ENCODE measurements around the gene GRID1.

DNA sequence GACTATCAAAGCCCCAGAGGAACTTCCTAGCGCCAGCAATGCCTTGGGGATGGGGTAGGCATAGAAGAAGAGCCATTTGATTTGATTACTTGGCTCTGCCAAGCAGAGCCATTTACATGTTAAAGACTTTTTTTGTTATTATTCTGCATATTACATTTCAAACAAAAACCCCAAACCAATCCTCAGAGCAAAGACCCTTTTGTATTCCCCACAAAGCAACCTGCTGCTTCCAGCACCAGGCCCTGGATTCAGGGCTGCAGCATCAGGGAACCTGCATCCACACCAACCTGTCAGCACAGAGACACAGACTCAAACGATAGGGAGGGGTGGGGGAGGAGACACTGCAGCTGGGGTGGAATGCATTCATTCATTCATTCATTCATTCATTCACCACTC lies 73.2 kb downstream of the GRID1 start:
- TF ChIP-seq POLR2A (IDR thresholded peaks at IDR 0.05): no peak
- TF ChIP-seq EP300 (IDR thresholded peaks at IDR 0.05): no peak
